ENCODE data around the gene NANOS2.

The NANOS2 gene

DNA sequence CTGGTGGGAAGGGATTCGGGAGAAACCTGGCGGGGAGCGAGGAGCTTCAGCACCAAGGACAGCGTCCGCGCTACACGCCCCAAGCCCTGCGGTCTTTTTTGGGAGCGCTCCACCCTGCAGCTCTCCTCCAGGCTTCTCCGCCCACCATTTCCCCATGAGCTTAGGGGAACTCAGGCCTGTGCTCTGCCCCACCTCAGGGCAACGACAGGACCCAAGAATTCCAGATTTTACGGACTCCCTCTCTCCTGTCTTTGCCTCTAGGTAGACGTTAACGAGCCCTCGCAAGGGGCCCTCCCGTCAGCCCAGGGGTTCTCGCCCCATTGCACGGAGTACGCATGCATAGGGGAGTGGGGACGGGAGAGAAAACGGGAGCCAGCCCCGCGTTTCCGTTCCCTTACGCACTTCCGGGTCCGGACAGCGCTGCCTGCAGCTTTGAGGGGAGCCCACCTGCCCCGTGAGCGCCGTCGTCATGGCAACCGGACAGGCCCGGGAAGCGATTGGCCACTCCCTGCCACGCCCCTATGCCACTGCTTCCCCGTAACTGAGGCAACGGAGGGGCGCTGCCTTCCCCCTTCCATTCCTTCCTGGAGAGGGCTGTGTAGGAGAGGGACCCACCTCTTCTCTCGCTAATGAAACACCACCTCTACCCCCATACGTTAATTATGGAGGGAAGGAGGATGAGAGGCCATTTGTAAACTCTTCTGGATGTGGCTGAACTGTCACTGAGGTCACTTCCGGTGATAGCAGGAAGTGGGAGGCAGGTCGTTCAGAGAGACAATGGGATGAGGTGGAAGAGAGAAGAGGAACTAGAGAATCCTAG, 38.3 kb upstream of the NANOS2 start:
- Histone ChIP-seq H3K27me3 (ENCODE audit: insufficient read depth, low read length) (peaks cover 12% of the 10 kb centered on the region), H2AFZ (ENCODE audit: low read length, unreplicated experiment) (no peak overlapping the region), H3K79me2 (ENCODE audit: control insufficient read depth, insufficient read depth, low read length, unreplicated experiment) (no peaks in the 10 kb centered on the region), H3K4me1 (ENCODE audit: control insufficient read depth, insufficient read depth, low read length, unreplicated experiment) (no peaks in the 10 kb centered on the region), H3K4me3 (ENCODE audit: low read depth, low read length) (0 out of 2 replicates have a peak overlapping the region, but pooled peaks have one; percentile 2), H3K36me3 (ENCODE audit: insufficient read depth, low read length) (no peaks in the 10 kb centered on the region), H3K27ac (ENCODE audit: low read depth, low read length) (no peak overlapping the region)

GRCh38 chr19:45952341-45952685, 37.7 kb upstream of the NANOS2 start:
- Histone ChIP-seq H3K27ac (ENCODE audit: low read depth, low read length) (no peak overlapping the region), H3K79me2 (ENCODE audit: control insufficient read depth, insufficient read depth, low read length, unreplicated experiment) (no peaks in the 10 kb centered on the region), H3K4me1 (ENCODE audit: control insufficient read depth, insufficient read depth, low read length, unreplicated experiment) (no peaks in the 10 kb centered on the region), H3K36me3 (ENCODE audit: insufficient read depth, low read length) (no peaks in the 10 kb centered on the region), H2AFZ (ENCODE audit: low read length, unreplicated experiment) (no peak overlapping the region), H3K27me3 (ENCODE audit: insufficient read depth, low read length) (peaks cover 12% of the 10 kb centered on the region), H3K4me3 (ENCODE audit: low read depth, low read length) (no peak overlapping the region)

- no peak overlapping the region for H3K4me3 ChIP-seq (ENCODE audit: low read depth, low read length)
- peaks cover 22% of the 10 kb centered on the region for H3K27me3 ChIP-seq (ENCODE audit: insufficient read depth, low read length)
- no peak overlapping the region for H3K27ac ChIP-seq (ENCODE audit: low read depth, low read length)
- H3K4me1 ChIP-seq (ENCODE audit: control insufficient read depth, insufficient read depth, low read length, unreplicated experiment), result no peaks in the 10 kb centered on the region
- H3K79me2 ChIP-seq (ENCODE audit: control insufficient read depth, insufficient read depth, low read length, unreplicated experiment), result no peaks in the 10 kb centered on the region
- H3K36me3 ChIP-seq (ENCODE audit: insufficient read depth, low read length), result no peaks in the 10 kb centered on the region
- H2AFZ ChIP-seq (ENCODE audit: low read length, unreplicated experiment), result no peak overlapping the region
Measured at GRCh38 chr19:45947926-45948325, 33.3 kb upstream of the NANOS2 start.

DNA sequence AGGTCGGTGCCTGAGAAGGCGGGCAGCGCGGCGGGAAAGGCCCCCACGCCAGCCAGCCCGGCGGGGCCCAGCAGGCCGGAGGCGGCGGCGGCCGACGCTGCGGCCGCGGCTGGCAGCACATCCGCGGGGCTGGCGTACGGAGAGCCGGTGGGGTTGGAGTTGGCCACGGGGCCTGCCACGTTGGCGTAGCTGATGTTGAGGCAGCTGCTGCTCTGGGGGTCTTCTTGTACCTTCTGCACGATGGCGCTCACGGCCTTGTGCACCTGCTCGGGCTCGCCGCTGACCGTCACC, 25.9 kb upstream of the NANOS2 start:
- peaks cover 37% of the 10 kb centered on the region for H3K27me3 ChIP-seq (ENCODE audit: insufficient read depth, low read length)
- no peak overlapping the region for H3K4me3 ChIP-seq (ENCODE audit: low read depth, low read length)
- H3K79me2 ChIP-seq (ENCODE audit: control insufficient read depth, insufficient read depth, low read length, unreplicated experiment), result no peaks in the 10 kb centered on the region
- H3K36me3 ChIP-seq (ENCODE audit: insufficient read depth, low read length), result no peaks in the 10 kb centered on the region
- H2AFZ ChIP-seq (ENCODE audit: low read length, unreplicated experiment), result no peak overlapping the region
- no peaks in the 10 kb centered on the region for H3K4me1 ChIP-seq (ENCODE audit: control insufficient read depth, insufficient read depth, low read length, unreplicated experiment)
- no peak overlapping the region for H3K27ac ChIP-seq (ENCODE audit: low read depth, low read length)

- no peak overlapping the region for H3K27ac ChIP-seq (ENCODE audit: low read depth, low read length)
- no peaks in the 10 kb centered on the region for H3K79me2 ChIP-seq (ENCODE audit: control insufficient read depth, insufficient read depth, low read length, unreplicated experiment)
- no peaks in the 10 kb centered on the region for H3K4me1 ChIP-seq (ENCODE audit: control insufficient read depth, insufficient read depth, low read length, unreplicated experiment)
- H3K36me3 ChIP-seq (ENCODE audit: insufficient read depth, low read length), result no peaks in the 10 kb centered on the region
- no peak overlapping the region for H3K4me3 ChIP-seq (ENCODE audit: low read depth, low read length)
- no peak overlapping the region for H2AFZ ChIP-seq (ENCODE audit: low read length, unreplicated experiment)
- H3K27me3 ChIP-seq (ENCODE audit: insufficient read depth, low read length), result peaks cover 41% of the 10 kb centered on the region
Measured at GRCh38 chr19:45939792-45940514, 25.4 kb upstream of the NANOS2 start.

- no peak overlapping the region for H3K4me3 ChIP-seq (ENCODE audit: low read depth, low read length)
- peaks cover 42% of the 10 kb centered on the region for H3K27me3 ChIP-seq (ENCODE audit: insufficient read depth, low read length)
- no peaks in the 10 kb centered on the region for H3K4me1 ChIP-seq (ENCODE audit: control insufficient read depth, insufficient read depth, low read length, unreplicated experiment)
- no peak overlapping the region for H3K27ac ChIP-seq (ENCODE audit: low read depth, low read length)
- no peaks in the 10 kb centered on the region for H3K36me3 ChIP-seq (ENCODE audit: insufficient read depth, low read length)
- no peaks in the 10 kb centered on the region for H3K79me2 ChIP-seq (ENCODE audit: control insufficient read depth, insufficient read depth, low read length, unreplicated experiment)
- no peak overlapping the region for H2AFZ ChIP-seq (ENCODE audit: low read length, unreplicated experiment)
Measured at GRCh38 chr19:45938733-45939319, 24.2 kb upstream of the NANOS2 start.

DNA sequence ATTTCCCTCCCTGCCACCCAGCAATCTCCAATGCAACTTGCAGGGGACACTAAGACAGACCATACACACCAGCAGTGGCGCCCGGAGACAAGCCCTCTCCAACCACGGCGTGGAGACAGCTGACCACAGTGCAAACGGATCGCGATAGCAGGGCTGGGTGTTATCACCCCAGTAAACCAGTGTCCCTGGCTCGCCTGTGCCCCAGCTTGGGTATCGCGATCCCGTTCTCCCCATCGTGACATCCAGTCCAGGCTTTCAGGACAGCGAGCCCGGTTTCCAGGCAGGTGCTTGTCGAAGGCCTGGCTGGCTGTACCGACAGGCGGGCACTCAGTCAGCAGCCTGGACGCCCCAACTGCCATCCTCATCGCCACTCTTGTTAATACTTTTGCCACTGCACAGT, 20.7 kb upstream of the NANOS2 start:
- Histone ChIP-seq H3K79me2 (ENCODE audit: control insufficient read depth, insufficient read depth, low read length, unreplicated experiment) (no peaks in the 10 kb centered on the region), H3K4me3 (ENCODE audit: low read depth, low read length) (no peak overlapping the region)

GRCh38 chr19:45934551-45935230, 20.1 kb upstream of the NANOS2 start:
- Histone ChIP-seq H3K27ac (ENCODE audit: low read depth, low read length) (no peak overlapping the region), H3K79me2 (ENCODE audit: control insufficient read depth, insufficient read depth, low read length, unreplicated experiment) (no peaks in the 10 kb centered on the region), H3K4me1 (ENCODE audit: control insufficient read depth, insufficient read depth, low read length, unreplicated experiment) (no peaks in the 10 kb centered on the region), H3K36me3 (ENCODE audit: insufficient read depth, low read length) (no peaks in the 10 kb centered on the region), H2AFZ (ENCODE audit: low read length, unreplicated experiment) (no peak overlapping the region), H3K27me3 (ENCODE audit: insufficient read depth, low read length) (peaks cover 36% of the 10 kb centered on the region), H3K4me3 (ENCODE audit: low read depth, low read length) (no peak overlapping the region)

More for the DNA sequence above, 20.7 kb upstream of the NANOS2 start:
- Histone ChIP-seq H3K36me3 (ENCODE audit: insufficient read depth, low read length) (no peaks in the 10 kb centered on the region), H2AFZ (ENCODE audit: low read length, unreplicated experiment) (no peak overlapping the region), H3K27me3 (ENCODE audit: insufficient read depth, low read length) (peaks cover 36% of the 10 kb centered on the region), H3K27ac (ENCODE audit: low read depth, low read length) (no peak overlapping the region), H3K4me1 (ENCODE audit: control insufficient read depth, insufficient read depth, low read length, unreplicated experiment) (no peaks in the 10 kb centered on the region)

DNA sequence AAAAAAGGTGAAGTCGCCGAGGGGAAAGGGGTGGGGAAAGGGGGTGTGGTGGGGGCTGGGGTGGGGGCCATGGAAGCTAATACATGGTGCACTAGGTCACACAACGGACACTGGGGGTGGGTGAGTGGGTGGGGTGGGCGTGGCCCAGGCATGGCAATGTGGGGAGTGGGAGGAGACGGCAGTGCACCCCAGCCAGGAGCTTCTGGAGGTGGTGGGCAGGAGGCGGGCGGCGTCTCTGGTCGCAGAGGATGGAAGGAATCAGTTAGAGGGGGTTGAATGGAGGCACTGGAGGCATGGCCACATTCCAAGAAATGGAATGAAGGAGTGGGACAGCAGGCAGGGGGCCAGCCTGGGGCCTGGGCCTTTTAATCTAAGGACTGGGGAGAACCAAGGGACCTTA, 19.2 kb upstream of the NANOS2 start:
- Histone ChIP-seq H3K27me3 (ENCODE audit: insufficient read depth, low read length) (peaks cover 36% of the 10 kb centered on the region), H2AFZ (ENCODE audit: low read length, unreplicated experiment) (no peak overlapping the region), H3K4me1 (ENCODE audit: control insufficient read depth, insufficient read depth, low read length, unreplicated experiment) (no peaks in the 10 kb centered on the region), H3K4me3 (ENCODE audit: low read depth, low read length) (no peak overlapping the region), H3K27ac (ENCODE audit: low read depth, low read length) (no peak overlapping the region), H3K36me3 (ENCODE audit: insufficient read depth, low read length) (no peaks in the 10 kb centered on the region), H3K79me2 (ENCODE audit: control insufficient read depth, insufficient read depth, low read length, unreplicated experiment) (no peaks in the 10 kb centered on the region)

GRCh38 chr19:45931055-45931454, 16.5 kb upstream of the NANOS2 start:
- H2AFZ ChIP-seq (ENCODE audit: low read length, unreplicated experiment), result no peak overlapping the region
- peaks cover 18% of the 10 kb centered on the region for H3K27me3 ChIP-seq (ENCODE audit: insufficient read depth, low read length)
- no peaks in the 10 kb centered on the region for H3K79me2 ChIP-seq (ENCODE audit: control insufficient read depth, insufficient read depth, low read length, unreplicated experiment)
- H3K4me1 ChIP-seq (ENCODE audit: control insufficient read depth, insufficient read depth, low read length, unreplicated experiment), result no peaks in the 10 kb centered on the region
- H3K4me3 ChIP-seq (ENCODE audit: low read depth, low read length), result no peak overlapping the region
- no peak overlapping the region for H3K27ac ChIP-seq (ENCODE audit: low read depth, low read length)
- H3K36me3 ChIP-seq (ENCODE audit: insufficient read depth, low read length), result no peaks in the 10 kb centered on the region

Measured in ACC112 (cell line).